ENCODE data around the gene OR6C65. TPM values are rescaled to one million over a fixed set of nuclear protein-coding genes. Genes with fewer than 3 reads are reported as not detected.

Gene OR6C65
- total RNA-seq, 1 experiment from 2014 or later, result not detected

- DNase-seq (ENCODE audit: low spot score), result no peak
These were observed 46.0 kb downstream of the OR6C65 start for GRCh38 chr12:55446326-55446725.

- no peak for DNase-seq (ENCODE audit: low spot score)
These were observed 48.5 kb downstream of the OR6C65 start for GRCh38 chr12:55448825-55449224.

Other genes starting within 250 kb of the OR6C65 start
- not detected in 2 replicates for gene OR10A7, start 179.5 kb upstream of the OR6C65 start, total RNA-seq (2014; rRNA removed; shearing (Covaris generic))
- gene OR6C74, start 155.9 kb upstream of the OR6C65 start, total RNA-seq (2014; rRNA removed; shearing (Covaris generic)), result not detected in 2 replicates
- gene OR6C6, start 104.0 kb upstream of the OR6C65 start, total RNA-seq (2014; rRNA removed; shearing (Covaris generic)), result not detected in 2 replicates
- not detected in 2 replicates for gene OR6C1, start 86.2 kb upstream of the OR6C65 start, total RNA-seq (2014; rRNA removed; shearing (Covaris generic))
- not detected in 2 replicates for gene OR6C3, start 69.8 kb upstream of the OR6C65 start, total RNA-seq (2014; rRNA removed; shearing (Covaris generic))
- gene OR6C75, start 37.6 kb upstream of the OR6C65 start, total RNA-seq (2014; rRNA removed; shearing (Covaris generic)), result not detected in 2 replicates
- gene OR6C76, start 25.7 kb downstream of the OR6C65 start, total RNA-seq (2014; rRNA removed; shearing (Covaris generic)), result not detected in 2 replicates
- not detected in 2 replicates for gene OR6C2, start 43.5 kb downstream of the OR6C65 start, total RNA-seq (2014; rRNA removed; shearing (Covaris generic))
- gene OR6C70, start 69.6 kb downstream of the OR6C65 start, total RNA-seq (2014; rRNA removed; shearing (Covaris generic)), result not detected in 2 replicates
- not detected in 2 replicates for gene OR6C68, start 91.8 kb downstream of the OR6C65 start, total RNA-seq (2014; rRNA removed; shearing (Covaris generic))
- gene OR6C4, start 149.1 kb downstream of the OR6C65 start, total RNA-seq (2014; rRNA removed; shearing (Covaris generic)), result not detected in 2 replicates
- gene OR2AP1, start 171.9 kb downstream of the OR6C65 start, total RNA-seq (2014; rRNA removed; shearing (Covaris generic)), result not detected in 2 replicates
- gene OR10P1, start 236.4 kb downstream of the OR6C65 start, total RNA-seq (2014; rRNA removed; shearing (Covaris generic)), result not detected in 2 replicates

All from H4 (cell line).